C1 segment of cervical spinal cord (tissue), 14 donors: ENCODE data around the gene CDC42BPA.

ENCODE experiments used
- DNase-seq, 14 donors: peaks; one replicate each; lab custom pipeline; 2025; lab: John Stamatoyannopoulos, UW

CDC42BPA gene

DNA sequence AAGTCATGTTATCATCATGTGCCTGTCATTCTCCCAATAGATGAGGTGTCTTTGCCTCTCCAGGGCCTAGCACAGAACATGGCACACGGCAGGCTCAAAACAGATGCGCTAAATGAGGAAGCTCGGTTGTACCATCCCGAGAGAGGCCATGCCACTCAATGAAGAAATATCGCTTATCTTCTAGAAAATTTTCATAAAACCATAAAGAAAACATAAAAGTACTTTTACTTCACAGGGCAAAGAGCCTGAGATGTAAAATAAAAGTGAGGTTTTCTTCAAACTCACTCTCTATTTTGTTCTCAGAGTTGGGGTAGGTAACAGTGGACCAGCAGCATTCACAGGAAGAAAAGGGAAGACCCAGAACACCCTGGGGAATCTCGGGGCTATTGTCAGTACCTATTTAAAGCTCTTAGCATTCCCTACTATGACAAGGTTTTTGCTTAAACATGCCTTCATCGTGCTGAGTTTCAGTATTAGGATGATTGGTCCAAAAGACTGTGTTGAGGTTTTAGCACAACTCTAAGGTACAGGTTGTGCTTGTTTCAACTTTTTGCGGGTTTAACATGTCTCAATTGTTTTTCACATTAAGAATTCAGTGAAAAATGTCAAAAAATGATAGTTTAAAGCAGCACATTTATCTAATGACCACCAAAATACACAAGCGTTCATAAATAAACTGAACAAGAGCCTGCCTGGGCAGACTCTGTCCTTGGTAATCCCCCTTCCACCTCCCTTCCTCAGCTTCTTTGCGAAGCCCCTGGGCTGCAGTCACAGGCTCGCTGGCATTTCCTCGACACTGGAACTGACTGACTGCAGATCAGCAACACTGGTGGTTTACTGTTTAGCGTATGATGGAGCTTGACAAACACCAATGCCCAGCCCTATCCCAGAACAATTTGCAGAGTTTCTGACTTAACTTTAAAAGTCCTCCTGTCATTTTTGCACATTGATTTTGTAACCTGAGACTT, 322.6 kb downstream of the CDC42BPA start:
- no peak for DNase-seq

DNA sequence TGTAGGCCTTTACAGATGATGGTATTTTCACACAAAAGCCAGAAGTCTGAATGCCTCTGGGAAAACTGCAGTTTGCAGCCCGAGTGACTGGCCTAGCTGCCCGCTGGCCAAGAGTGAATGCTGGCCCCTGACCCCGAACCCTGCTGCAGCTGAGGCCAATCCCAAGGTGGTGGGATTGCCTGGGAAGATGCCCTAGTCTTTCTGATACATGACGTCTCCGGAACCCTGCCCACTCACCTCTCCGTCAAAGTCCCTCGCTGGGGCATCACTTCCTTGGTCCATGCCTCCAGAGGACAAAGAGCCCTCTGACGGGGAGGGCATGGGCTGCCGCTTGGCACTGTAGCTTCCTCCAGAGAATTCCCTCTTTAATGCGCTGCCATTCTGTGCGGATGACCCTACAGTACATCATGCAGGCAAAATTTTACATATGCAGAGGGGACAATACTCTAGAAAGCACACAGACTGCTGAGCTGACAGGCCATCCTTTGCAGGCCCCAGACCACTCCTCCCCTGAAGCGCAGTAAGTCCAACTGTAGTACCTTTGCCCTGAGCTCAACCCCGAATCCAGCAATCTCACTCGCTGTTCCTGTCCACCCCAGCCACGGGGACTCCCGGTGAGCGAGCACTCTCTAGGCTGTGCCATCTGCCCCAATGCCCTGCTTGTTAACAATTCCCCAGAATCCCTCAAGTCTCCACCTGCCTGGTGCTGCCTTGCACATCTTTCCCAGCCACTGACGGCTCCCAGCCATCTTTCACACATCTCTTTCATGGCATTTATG, 323.5 kb downstream of the CDC42BPA start:
- DNase-seq = no peak

DNA sequence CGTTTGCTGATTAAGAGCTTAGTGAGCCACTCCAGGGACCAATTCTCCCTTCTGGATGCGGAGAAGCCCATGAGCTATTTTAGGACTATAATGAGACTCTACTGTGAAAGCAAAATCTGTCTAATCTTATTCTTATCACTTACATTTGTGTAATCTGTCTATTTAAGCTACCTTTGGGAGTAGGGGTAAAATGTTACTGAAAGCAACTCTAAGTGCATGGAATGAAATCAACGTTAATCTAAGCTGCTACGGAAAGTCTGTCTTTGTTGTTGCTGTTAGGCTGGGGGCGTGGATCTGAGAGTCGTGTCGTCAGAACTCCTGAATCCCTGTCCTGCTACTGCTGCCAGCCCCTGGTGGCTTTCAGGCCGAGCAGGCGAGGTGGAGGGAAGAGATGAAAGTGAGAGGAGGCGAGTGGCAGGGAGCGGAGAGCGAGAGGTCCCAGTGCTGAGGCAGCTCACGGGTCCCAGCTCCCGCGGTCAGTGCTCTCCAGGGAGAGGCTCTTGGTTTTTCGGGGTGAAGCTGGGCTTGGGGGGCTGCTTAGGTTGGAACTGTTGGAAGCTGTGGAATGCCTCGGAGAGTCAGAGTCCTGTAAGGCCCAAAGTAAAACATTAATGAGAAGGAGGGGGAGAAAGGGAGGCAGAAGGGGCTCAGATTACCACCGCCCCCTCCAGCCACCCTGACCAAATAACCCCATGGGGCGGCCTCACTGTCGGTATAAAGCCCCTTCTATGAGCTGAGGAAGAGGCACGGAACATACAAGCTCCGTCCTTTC, 324.3 kb downstream of the CDC42BPA start:
- no peak for DNase-seq

DNA sequence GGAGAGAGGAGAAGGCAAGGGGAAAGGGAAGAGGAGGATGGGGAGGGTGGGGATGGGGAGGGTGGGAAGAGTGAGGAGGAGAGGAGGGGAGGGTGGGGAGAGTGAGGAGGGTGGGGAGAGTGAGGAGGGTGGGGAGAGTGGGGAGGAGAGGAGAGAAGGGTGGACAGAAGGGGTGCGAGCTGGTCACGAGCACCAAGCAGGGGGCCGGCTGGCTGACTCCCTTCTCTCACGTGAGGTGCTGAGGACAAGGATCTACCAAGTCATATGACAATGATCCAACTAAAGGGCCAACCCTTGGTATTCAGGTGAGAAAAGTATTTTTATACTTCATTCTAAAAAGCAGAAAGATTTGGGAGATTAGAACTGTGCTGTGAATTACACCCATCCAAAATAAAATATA, 326.4 kb downstream of the CDC42BPA start:
- DNase-seq = no peak

DNA sequence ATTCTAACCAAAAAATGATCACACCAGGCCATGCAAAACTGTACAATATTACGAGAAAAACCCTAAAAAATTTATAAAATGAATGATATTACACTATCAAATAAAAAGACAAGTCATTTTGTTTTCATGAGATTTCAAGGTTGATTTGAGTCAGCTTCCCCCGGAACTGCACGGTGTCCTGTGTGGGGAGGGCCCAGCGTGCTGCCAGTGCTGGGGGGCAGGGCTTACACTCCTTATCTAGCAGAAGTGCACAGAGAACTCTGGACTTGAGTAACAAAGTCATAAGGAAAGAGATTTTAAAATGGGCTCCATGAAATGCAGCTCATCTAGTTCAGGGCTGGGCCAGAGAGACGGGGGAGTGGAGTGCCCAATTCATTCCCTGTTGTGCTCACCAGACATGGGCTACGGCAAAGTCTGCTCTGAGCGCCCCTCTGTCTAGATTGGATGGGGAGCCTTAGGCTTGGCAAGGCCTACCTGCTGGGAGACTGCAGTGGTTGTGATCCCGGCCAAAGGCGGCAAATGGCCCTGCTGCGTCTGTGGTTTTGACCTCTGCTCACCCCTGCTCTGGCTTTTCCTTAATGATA, 328.1 kb downstream of the CDC42BPA start:
- DNase-seq = no peak

DNA sequence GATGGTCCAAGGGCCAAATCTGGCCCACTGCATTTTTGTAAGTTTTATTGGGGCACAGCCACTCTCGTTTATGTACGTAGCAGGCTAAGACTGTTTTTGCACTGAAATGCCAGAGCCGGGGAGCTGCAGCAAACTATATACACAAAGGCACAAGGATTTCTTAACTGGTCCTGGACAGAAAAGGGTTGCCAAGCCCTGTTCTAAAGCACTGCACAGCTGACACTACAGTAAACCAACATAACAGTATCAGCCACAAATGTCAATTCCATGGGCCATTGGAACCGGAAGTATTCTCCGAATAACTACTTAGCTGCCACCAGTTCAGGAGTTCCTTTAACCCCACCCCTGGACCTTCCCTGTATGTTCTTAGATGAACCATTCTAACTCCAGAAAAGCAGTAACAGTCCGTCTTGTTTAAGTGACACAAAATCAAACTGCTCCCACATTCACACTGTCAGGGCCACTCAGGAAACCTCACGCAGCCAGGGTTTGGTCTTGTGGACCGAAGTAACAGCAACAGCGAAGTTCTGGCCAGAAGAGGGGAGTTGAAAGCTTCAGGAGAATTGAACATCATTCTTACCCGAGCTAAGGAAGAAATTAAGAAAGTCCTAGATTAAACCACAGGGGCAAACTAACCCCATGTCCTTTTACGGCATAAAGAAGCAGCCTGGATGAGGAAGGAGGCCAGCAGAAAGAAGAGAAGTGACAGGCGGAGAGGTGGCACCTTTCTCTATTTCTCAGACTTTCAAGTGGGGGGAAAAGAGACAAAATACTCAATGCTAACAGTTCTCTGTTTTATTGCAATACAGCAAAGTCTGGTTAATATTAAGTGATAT, 329.0 kb downstream of the CDC42BPA start:
- no peak for DNase-seq

DNA sequence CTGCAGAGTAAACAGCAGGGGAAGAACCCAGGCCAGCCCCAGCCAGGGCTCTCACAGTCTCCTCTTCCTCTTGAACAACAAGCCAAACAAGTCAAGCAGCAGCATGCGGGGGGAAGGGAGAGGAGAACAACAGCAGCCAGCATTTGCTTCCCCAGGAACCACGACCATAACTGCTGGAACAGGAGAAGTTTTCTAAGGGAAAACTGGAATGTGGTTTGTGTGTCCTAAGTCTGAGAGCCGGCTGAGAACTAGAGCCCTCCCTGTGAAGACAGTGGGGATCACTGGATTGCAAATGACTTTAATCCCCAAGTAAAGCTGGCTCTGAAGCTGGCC, 330.0 kb downstream of the CDC42BPA start:
- peak in 2 of 14 donors; percentile 37 to 51 for DNase-seq

DNA sequence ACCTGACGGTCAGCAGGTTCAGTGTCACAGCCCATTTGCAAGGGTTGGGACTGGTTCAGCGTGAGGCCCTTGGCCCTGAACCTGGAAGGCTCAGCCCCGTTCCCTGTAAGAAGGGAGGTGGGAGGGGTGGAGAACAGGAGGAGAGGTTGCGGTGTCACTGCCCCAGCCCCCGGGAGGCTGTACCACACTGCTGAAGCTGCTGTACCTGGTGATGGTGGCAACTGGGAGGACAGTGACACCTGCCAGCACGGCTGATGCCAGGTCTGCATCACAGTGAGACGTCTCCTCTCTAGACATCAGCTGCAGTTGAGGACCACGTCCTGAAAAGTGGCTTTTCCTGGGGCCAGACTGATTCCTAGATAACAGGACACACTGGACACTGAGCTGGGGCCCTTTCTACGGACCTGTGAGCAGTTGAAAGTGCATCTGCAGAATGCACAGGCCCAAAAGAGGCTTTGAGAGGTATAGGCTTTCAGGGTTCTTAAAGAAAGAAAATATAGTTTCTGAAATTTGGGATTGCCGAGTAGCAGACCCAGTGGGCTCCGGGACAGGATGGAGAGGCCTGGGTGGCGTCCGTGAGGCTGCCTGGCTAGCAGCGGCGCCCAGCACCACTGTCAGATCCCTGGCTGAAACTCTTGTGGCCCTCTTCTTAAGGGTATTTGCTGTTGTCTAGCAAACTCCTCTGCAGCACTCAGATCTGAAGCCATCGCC, 330.5 kb downstream of the CDC42BPA start:
- DNase-seq = peak in 1 of 14 donors; percentile 29

DNA sequence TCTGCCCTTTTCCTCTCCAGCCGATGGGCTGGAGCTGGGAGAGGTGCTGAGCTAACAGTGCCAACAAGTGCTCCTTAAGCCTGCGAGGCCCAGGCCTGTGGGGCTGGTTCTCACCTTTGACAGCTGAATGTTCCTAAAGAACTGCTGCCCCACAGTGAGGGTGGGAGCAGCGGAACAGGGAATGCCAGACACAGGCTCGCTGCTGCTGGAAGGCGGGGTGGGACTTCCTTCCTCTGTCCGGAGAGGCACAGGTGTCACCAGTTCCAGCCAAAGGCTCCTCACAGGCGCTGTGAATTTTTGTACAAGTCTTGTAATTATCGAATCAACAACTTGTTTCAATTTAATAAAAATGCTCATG, 331.1 kb downstream of the CDC42BPA start:
- DNase-seq = peak in 1 of 14 donors; percentile 31

DNA sequence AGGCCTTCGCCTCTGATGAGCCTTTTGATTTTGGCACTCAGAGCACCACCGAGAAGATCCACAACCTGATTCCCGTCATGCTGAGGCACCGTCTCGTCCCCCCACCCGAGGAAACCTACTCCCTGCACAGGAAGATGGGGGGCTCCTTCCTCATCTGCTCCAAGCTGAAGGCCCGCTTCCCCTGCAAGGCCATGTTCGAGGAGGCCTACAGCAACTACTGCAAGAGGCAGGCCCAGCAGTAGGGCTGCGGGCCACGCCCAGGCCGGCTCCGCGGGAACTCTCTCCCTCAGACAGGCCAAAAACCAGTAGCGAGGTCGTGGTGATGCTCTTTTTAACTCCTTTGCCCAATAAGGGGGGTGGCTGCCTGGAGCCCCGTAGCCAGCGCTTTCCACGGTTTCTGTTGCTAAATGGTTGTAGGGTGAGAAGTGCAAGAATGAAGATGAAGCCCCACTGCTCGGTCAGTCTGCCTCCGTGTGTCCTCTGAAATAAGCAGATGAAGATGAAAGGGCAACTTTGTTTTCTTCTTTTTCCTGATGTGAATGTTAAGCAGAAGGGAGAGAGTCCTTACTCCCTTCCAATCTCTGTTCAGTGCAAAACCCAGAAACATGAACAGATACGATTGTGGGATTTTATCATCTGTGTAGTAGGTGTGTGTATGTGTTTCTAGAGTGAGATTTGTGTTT, 331.7 kb downstream of the CDC42BPA start:
- DNase-seq = peak in 1 of 14 donors; percentile 27

DNA sequence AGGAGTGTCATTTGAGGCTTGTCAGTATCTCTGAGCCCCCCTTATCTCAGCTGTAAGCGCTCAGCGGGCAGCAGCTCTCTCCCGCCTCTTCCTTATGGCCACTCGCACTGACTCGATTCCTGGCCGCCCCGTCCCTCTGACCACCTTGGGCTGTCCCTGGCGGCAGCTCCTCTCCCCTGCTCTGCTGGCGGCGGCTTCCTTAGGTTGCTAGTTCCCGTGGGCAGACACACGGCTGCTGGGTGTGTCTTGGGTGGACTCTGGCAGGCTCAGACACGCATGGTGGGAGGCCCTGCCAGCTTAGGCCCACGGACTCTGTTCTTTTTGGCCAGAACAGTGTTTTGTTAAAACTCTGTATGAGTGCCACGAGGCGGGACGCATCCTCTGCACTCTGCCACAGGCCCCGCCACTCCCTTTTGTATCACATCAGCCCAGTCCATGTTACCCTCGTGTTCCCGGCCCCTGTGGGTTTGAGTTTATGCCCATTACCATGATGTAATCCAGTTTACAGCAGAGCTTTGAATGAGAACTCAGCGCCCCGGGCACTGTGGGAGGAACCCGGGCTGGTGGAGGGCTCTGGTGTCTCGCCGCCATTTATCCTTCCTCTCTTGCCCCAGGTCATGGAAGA, 332.3 kb downstream of the CDC42BPA start:
- peak in 1 of 14 donors; percentile 30 for DNase-seq

DNA sequence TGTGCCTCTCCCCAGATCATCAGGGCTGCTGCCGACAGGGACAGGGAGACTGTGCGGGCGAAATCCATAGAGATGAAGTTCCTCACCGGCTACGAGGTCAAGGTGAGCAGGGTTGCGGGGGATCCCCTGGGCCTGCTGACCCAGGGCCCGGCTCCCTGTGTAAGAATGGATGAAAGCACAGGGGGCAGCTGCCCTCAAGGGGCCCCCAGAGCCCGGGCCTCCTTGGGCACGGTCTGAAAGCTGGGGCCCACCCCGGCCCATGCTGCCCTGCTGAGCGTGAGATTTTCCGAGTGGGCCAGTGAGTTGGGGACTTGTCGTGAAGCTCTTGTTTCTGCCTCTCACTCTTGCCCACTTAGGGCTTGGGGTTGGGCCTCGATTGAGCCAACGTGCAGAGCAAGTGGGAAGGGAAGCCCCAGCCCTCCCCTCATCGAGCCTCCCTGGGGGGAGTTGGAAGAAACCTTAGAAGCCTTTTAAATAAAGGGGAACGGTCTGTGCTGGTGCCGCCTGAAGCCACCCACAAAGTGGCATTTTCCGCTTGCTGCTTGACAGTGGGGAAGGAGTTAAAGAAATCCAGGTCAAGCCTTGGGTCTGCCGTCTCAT, 333.0 kb downstream of the CDC42BPA start:
- DNase-seq = no peak

DNA sequence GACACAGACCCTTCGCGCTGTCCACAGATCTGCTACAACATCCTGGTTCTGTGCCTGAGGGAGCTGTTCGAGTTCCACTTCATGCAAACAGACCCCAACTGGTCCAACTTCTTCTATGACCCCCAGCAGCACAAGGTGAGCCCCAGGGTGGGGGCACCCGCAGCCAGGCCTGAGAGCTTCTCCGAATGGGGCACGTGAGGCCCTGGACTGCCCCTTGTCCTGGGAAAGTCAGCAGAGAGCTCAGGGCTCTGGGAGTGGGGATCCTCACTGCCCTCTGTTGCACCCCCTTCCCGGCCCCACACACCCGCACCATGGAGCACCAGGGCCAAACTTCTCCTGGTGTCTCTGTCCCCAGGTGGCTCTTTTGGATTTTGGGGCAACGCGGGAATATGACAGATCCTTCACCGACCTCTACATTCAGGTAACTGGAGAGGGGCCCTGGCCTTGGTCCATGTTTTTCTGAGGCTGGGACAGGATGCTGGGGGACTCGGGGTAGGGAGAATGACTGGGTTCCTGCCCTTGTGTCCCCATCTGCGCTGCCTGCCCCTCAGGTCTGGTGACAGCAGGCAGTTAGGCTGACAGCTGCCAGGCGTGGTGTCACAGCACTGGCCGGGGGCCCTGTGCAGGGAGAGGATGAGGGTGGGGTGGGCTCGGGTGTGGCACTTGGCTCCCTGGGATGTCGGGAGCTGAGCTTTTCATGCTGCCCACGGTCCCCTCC, 333.6 kb downstream of the CDC42BPA start:
- DNase-seq = no peak

DNA sequence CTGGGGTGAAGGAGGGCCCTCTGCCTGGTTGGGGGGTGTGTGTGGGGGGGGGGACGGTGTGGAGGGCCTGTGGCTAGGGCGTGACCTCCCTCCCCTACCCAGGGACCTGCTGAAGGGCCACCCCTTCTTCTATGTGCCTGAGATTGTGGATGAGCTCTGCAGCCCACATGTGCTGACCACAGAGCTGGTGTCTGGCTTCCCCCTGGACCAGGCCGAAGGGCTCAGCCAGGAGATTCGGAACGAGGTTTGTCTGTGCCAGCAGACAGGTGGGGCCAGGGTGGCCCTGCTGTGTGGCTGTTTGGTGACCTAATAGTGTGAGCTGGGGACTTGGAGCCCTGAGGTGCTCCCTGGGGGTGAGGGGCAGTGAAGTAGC, 334.3 kb downstream of the CDC42BPA start:
- DNase-seq = peak in 1 of 14 donors; percentile 20

DNA sequence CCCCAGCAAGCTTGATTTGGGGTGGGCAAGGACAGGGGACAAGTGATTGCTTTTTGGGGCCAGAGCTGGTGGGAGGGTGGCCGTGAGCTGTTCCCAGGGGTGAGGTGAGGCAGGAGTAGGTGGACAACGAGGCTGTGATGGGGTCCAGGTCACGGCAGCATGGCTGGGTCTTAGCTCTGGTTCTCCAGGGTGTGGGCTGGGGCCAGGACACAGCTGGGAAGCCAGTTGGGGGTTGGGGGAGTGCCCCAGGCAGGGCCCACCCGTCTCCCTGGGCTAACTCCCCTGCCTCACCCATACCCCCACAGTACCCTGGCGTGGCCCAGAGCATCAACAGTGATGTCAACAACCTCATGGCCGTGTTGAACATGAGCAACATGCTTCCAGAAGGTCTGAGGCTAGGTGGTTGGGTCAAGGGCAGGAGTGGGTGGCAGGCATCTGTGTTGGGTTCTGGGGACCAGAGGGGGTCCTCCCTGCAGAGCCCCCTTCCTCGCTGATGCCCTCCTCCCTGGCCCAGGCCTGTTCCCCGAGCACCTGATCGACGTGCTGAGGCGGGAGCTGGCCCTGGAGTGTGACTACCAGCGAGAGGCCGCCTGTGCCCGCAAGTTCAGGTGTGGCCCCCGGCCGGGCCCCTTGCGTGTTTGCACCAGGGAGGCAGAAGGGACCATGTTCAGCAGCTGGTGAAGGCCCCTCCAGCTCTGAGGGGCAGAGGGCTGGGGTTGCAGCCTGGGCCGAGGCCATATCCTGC, 334.9 kb downstream of the CDC42BPA start:
- DNase-seq = no peak

DNA sequence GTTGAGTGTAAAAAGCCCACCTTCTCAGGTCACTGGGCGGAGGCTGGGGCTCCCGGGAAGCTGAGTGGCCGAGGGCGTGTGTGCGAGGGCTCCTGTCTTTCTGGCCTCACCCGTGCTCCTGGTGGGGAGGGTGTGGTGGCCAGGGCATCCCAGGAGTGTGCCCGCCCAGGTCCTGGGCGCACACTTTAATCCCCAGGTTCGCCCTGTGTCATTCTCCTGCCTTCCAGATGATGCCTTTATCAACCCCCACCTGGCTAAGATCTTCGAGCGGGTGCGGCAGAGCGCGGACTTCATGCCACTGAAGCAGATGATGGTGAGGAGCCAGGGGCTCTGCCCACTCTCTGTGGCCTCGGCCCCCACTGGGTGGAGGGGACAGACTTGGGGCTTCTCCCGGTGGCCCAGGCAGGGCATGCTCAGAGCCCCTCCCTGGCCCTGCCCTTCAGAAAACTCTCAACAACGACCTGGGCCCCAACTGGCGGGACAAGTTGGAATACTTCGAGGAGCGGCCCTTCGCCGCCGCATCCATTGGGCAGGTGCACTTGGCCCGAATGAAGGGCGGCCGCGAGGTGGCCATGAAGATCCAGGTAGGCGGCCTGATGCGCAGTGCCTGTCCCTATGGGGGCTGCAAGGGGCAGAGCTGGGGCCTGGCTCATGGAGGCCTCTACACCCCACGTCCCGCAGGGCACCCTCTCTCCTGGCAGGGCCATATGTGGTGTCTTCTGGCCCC, 335.7 kb downstream of the CDC42BPA start:
- DNase-seq = no peak

DNA sequence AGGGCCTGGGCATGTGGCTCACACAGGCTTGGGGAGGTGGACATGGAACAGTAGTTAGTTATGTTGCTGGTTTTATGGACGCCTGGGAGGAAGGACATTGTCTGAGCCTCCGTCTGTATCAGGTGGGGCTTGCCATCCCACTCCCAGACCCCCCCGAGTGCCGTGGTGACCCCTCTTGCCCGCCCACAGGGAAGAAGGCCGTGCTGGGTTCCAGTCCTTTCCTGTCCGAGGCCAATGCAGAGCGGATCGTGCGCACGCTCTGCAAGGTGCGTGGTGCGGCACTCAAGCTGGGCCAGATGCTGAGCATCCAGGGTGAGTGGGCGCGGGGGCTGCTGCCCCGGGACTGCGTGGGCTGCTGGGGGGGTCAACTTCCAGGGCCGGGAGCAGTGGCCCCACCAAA, 336.5 kb downstream of the CDC42BPA start:
- no peak for DNase-seq
